PFSK-1 (cell line): ENCODE data around the gene GCLC.

Experiments used
- POLR2AphosphoS5 ChIP-seq: IDR thresholded peaks from 2 replicates; pipeline ENCODE4 v1.6.1; 2012; ENCODE audit warnings: low read depth, mild to moderate bottlenecking, control low read depth, low read length, moderate library complexity
- REST ChIP-seq, 2 experiments: IDR thresholded peaks; 2 replicates each; pipeline versions ENCODE4 v1.6.1 to v1.8.0; 2011 to 2012; ENCODE audit warnings: low read depth in 2 of 2, low read length in 2 of 2, control low read depth in 1 of 2, inconsistent platforms in 1 of 2, mild to moderate bottlenecking in 1 of 2, moderate library complexity in 1 of 2; ENCODE audit not compliant: insufficient read depth in 1 of 2

- no peak for TF ChIP-seq POLR2AphosphoS5
- no peak for TF ChIP-seq REST (IDR thresholded peaks at IDR 0.05; ENCODE audit: insufficient read depth in 1 of 2, low read depth in 2 of 2, low read length in 2 of 2)
Observed at GRCh38 chr6:53532061-53532797, 12.7 kb downstream of the GCLC start.
